GM21515 (cell line): Measurements from ENCODE around the gene EPHA3.

Experiments
- ATAC-seq: cut with Tn5 transposase; IDR thresholded peaks from one replicate; pipeline ENCODE4 v1.9.1; 2021; ENCODE audit not compliant: unreplicated experiment

The EPHA3 gene

DNA sequence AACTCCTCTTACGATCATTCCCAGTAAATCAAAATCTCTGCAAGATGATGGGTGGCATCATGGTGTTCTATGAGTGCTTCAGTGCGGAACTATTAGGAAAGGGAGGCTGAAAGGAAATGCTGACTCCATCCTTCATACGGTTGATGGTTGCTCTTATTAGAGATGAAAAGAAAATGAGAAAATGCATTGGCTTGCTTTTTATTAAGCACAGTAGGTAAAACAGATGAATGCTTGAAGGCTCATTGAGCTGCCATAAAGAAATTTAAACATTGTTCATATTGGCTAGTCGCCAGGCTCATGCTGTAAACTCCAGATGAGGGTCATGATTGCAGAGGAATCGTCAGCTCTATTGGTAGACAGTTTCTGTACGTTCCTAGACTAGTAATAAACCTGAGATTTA, 115.8 kb downstream of the EPHA3 start:
- no peak for ATAC-seq

DNA sequence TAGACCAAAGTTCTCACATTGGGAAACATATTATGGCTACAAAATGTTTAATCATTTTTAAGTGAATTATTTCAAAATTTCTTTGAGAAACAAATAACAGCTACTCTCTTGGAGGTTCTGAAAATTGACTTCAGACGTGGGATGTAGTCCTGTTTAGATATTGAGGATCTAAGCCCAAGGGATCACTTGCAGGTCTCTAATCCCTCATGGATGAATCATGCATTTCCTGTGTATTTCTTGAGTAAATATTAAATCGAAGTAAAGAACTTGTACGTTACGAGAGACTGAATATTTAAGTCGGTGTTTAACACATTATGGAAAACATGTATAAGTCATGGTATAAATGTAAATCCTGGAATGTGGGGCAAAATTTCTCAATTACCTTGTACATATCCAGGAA, 119.8 kb downstream of the EPHA3 start:
- ATAC-seq = no peak

GRCh38 chr3:89227634-89228033, 120.2 kb downstream of the EPHA3 start:
- no peak for ATAC-seq

DNA sequence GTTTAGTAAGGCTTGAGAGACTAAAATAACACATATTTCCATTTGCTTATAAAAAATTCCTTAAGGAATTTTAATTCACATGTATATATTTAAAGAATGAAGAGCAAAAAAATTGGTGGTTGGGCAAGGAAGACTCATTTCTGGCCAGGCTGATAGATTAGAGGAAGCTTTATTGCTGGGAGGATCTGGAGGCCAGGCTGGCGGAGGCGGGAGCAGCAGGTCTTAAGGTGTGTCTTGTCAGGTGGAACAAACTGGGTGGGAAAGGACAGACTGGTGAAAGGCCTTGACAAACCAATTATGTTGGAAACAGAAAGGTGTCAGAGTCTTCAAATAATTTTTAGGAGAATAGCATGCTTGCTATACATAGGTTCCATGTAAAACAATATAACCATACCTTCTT, 124.7 kb downstream of the EPHA3 start:
- ATAC-seq = no peak

- ATAC-seq = no peak
Measured at GRCh38 chr3:89234620-89235019, 127.2 kb downstream of the EPHA3 start.

DNA sequence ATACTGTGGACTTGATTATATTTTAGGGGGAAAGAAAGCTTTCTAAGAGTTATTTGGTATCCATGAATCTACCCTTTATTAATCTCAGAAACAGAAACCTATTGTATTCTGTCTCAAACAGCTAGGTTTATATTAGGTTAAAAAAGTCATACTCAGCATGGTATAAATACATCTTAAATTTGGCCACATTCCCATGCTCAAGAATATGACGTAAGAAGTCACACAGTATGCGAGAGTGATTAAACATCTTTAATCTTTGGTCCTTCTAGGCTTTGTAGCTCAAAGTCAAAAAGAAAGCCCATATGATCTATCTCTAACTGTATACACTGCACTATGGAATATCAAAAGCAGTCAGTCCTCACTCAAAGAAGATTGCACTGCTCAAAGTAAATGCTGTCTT, 131.4 kb downstream of the EPHA3 start:
- ATAC-seq = no peak

DNA sequence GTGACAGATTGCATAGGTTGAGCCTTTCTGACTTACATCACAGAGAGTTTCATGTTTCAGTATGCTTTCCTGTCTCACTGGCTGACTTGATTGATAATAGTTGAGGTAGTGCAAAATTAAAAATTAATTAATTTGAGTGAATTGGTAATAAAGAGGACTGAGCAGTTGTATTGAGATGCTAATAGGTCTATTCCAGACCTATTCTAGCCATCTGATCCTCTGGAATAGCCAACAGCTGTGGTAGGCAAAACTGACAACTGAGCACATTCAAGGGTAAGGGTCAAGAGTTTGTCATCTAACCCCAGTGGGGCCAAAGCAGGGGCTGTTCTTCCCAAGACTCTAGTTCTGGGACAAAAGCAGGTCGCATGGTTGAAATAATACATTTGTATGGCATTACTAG, 132.4 kb downstream of the EPHA3 start:
- no peak for ATAC-seq

DNA sequence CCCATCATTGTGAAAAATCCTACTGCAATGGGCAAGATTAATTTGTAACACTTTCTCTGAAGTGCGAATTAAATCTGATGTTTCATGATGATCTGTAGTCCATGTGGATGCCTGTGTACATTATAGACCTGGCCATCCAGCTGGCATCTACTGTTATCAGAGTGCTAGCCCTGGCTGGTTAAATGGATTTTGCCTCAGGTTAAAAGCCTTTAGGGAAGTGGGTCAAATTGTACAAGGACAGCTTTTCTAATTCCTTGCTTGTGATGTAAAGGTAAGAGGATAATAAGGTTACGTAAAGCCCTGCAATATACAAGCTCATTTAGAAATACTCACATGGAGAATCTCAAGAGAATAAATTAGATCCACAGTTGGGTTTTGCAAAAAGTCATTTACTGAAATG, 138.2 kb downstream of the EPHA3 start:
- no peak for ATAC-seq

GRCh38 chr3:89246326-89246725, 138.9 kb downstream of the EPHA3 start:
- ATAC-seq = no peak

GRCh38 chr3:89250742-89251141, 143.3 kb downstream of the EPHA3 start:
- no peak for ATAC-seq

DNA sequence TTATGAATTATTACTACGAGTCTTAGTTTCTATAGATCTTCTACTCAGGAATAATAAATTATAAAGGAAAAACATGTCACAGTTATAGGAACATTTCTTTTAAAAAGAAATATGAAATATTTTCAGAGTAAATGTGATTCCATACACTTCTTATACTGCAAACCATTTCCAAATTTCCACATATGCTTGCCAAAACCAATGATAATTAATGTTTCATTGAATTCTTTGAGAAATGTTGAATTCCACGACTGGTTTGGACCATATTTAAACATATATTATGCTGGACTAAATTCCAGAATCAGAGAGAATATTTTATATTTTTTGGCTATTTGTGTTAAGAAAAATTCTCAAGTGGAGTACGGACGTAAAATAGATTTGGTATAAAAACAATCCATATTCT, 144.6 kb downstream of the EPHA3 start:
- ATAC-seq = no peak

DNA sequence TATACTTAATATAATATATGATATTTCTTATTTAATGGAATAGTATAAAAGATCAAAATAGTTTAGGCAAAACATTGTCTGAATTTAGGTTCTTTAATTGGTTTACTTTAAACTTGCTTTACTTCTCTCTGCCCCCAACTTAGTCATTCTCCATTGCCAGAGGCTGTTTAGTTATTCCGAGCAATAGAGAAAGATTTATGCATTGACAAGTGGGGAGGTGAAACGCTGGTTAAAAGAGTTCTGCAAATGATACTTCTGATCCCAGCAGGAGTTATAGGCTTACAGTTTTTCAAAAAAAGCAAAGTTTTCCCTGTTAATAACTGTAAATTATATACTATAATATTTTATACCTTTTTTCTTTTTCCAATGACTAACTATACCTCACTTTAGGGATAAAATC, 145.4 kb downstream of the EPHA3 start:
- no peak for ATAC-seq

- ATAC-seq = no peak
Measured at GRCh38 chr3:89256395-89256794, 149.0 kb downstream of the EPHA3 start.

DNA sequence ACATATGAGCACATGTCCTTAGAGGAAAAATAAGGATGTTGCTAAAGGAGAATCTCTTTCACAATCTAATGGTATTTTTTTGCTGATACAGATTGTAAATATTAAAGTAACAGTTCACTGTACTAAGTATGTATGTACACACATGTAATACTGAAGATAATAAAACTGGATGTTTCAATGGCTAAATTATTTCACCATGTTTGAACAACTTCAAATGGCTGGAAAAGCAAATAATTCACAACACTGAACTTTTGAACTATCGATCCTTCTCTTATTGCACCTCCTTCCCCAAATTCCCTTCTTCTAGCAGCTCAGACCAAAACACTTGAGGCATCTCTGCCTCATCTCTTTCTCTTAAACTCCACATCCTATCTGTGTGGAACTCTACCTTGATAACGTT, 149.5 kb downstream of the EPHA3 start:
- no peak for ATAC-seq

- ATAC-seq = no peak
Measured at GRCh38 chr3:89260721-89261120, 153.3 kb downstream of the EPHA3 start.

DNA sequence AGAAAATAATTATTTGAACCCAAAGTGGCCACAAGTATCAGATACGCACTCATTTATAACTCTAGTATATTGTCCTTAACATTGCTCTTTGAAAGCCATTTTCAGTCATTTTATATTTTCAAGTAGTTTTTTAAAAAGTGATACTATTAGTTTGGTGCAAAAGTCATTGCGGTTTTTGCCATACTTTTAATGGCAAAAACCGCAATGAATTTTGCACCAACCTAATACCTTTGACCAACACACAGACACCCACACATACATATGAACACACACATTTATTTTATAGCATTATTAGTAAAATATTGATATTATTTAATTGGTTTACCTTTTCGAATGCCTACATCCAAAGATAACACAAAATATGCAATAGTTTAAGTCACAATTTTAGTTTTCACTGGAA, 154.3 kb downstream of the EPHA3 start:
- no peak for ATAC-seq

GRCh38 chr3:89262309-89262929, 155.0 kb downstream of the EPHA3 start:
- ATAC-seq = no peak

- ATAC-seq = no peak
Measured at GRCh38 chr3:89264037-89264560, 156.7 kb downstream of the EPHA3 start.

DNA sequence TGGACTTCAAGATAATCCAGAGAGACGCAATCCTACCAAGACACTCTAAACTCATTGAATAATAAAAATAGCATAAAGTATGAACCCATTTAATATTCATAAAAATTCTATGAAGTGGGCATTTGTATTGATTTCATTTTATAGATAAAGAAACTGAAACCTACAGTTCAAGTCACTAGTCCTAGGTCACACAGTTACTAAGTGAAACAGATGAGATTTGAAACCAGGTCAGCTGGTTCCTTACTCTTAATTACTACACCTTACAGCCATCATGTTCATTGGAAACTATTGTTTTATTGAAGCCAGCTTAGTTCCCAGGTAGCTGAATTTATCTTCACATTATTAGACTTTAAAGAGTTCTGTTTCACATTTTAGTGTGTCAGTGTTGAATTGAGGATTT, 158.7 kb downstream of the EPHA3 start:
- ATAC-seq = no peak

DNA sequence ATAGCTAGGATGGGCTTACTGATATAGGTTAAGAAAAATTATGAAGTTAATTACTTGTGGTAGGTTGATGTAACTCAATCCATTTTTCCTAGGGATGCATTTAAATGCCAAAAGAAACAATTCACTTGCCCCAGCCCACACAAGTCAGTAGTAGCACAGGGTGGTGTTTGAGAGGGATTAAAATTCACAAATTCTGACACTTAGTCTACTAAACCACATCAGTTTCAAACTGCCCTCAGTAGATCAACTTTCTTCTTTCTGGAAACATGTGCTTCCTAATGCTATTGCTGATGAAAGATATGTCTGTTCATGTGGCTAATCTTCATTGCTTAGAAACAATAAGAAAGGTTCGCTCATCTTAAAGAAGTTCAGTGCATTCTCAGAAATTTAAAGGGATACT, 160.6 kb downstream of the EPHA3 start:
- ATAC-seq = no peak

DNA sequence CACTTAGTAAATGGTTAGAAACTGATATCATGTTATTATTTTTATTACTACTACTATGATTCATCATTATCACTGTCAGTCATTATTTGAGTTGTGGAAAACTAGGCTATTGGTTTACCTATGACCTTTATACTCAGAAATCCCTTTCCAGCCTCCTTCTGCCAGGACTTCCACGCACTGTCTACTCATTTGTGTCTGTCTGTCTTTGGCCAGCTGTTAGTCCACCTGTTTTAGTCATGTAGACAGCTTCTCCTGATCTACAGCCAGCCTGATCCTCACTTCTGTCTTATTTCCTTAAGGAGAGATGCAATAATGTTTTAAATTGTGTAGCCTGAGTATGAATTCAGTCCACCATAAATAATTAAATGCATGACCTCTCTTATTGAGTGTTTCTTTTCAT, 162.8 kb downstream of the EPHA3 start:
- ATAC-seq = no peak

DNA sequence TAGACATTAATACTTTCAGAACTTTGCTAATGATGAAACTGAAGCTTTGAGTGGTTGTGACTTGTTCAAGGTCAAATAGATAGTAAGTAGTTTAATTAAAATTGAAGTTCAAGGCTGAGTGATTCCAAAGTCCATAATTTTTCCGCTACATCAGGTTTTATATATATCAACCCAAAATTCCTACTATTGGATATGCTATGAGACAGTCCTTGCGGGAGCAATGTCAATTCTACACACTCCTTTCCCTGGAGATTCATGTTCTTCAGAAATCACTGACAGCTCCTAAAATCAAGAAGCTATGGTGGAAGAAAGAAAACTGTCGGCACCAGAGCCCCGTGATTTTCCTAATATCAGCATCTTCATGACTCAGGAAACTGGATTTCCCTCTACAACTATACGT, 167.6 kb downstream of the EPHA3 start:
- ATAC-seq = no peak

GRCh38 chr3:89276116-89276515, 168.7 kb downstream of the EPHA3 start:
- ATAC-seq = no peak
